HG02759 (cell line): ENCODE results near the gene DIP2C.

Experiments
- ATAC-seq: cut with Tn5 transposase; IDR thresholded peaks from one replicate; pipeline ENCODE4 v1.9.1; 2021; ENCODE audit warnings: mild to moderate bottlenecking, moderate library complexity; ENCODE audit not compliant: unreplicated experiment

The DIP2C gene

GRCh38 chr10:299512-299911 is 390.0 kb downstream of the DIP2C start:
- ATAC-seq, result no peak

- ATAC-seq, result no peak
Observed at GRCh38 chr10:298033-298432, 391.4 kb downstream of the DIP2C start.

- ATAC-seq, result no peak
Observed at GRCh38 chr10:297567-297966, 391.9 kb downstream of the DIP2C start.

- ATAC-seq, result no peak
Observed at GRCh38 chr10:293636-294035, 395.8 kb downstream of the DIP2C start.

- ATAC-seq, result no peak
Observed at GRCh38 chr10:290026-290725, 399.3 kb downstream of the DIP2C start.

- ATAC-seq, result no peak
Observed at GRCh38 chr10:289581-289980, 399.9 kb downstream of the DIP2C start.

- ATAC-seq, result no peak
Observed at GRCh38 chr10:288316-289200, 400.9 kb downstream of the DIP2C start.

GRCh38 chr10:287814-288213 is 401.7 kb downstream of the DIP2C start:
- no peak for ATAC-seq

GRCh38 chr10:287026-287709 is 402.3 kb downstream of the DIP2C start:
- no peak for ATAC-seq

- ATAC-seq, result no peak
Observed at GRCh38 chr10:285216-285615, 404.3 kb downstream of the DIP2C start.

- ATAC-seq, result peak; percentile 89
Observed at GRCh38 chr10:283916-284356, 405.5 kb downstream of the DIP2C start.

GRCh38 chr10:283140-283479 is 406.4 kb downstream of the DIP2C start:
- no peak for ATAC-seq

GRCh38 chr10:282294-283139 is 407.0 kb downstream of the DIP2C start:
- ATAC-seq, result no peak

GRCh38 chr10:279655-280054 is 409.8 kb downstream of the DIP2C start:
- ATAC-seq, result no peak

GRCh38 chr10:279232-279631 is 410.2 kb downstream of the DIP2C start:
- no peak for ATAC-seq

GRCh38 chr10:278707-279106 is 410.8 kb downstream of the DIP2C start:
- ATAC-seq, result no peak

GRCh38 chr10:277963-278362 is 411.5 kb downstream of the DIP2C start:
- no peak for ATAC-seq

- no peak for ATAC-seq
Observed at GRCh38 chr10:275680-276079, 413.8 kb downstream of the DIP2C start.

GRCh38 chr10:274866-275265 is 414.6 kb downstream of the DIP2C start:
- no peak for ATAC-seq

GRCh38 chr10:273088-273487 is 416.4 kb downstream of the DIP2C start:
- no peak for ATAC-seq

GRCh38 chr10:271722-272121 is 417.7 kb downstream of the DIP2C start:
- ATAC-seq, result no peak
